Bone marrow (tissue), 2 donors: ENCODE data around the gene VAT1L.
"Not testable (repeated sequence)": the region's sequence is repeated elsewhere in the genome, so short reads cannot be mapped to it uniquely, and the experiment has no call there.

Experiments used
- DNase-seq, 2 donors: peaks; one replicate each; lab custom pipeline; 2025; lab: John Stamatoyannopoulos, UW

VAT1L gene

GRCh38 chr16:77913738-77914253 is 125.4 kb downstream of the VAT1L start:
- DNase-seq = no peak

DNA sequence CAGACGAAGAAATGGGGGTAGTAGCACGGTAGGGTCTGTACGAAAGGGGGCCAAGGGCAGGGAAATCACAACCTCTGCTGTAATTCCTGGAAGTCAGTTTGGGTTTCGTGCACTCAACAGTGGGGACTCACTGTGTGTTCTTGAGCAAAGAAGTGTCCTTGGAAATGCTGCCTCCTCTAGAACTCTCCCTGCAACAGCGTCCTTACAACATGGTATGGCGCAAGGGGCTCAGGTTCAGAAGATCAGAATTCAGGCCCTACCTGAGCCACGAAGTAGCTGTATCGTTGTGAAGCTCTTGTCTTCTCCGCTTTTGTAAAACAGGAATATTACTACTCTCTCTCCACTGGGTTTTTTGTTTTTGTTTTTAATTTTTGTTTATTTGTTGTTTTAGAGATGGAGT is 127.7 kb downstream of the VAT1L start:
- no peak for DNase-seq

DNA sequence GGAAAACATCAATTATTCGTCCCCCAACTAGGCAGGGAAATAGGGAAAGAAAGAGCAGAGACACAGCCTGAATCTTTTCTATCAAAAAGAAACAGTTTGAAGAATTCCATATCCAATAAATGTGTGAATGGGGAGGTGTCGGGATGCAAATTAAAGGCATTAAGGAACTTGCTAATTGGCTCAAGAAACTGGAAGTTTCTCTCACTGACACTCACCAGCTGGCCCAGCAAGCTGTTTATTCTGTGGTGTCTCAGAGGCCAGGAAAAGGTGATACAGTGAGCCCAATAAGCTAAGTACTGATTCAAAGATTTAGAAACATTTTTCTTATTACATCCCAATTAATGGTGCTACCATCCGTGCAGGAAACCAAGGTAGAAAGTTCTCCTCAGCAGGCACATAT is 129.6 kb downstream of the VAT1L start:
- DNase-seq = no peak

GRCh38 chr16:77918809-77919707 is 130.7 kb downstream of the VAT1L start:
- DNase-seq = no peak

- DNase-seq = no peak
These were observed 131.5 kb downstream of the VAT1L start for GRCh38 chr16:77919761-77920415.

DNA sequence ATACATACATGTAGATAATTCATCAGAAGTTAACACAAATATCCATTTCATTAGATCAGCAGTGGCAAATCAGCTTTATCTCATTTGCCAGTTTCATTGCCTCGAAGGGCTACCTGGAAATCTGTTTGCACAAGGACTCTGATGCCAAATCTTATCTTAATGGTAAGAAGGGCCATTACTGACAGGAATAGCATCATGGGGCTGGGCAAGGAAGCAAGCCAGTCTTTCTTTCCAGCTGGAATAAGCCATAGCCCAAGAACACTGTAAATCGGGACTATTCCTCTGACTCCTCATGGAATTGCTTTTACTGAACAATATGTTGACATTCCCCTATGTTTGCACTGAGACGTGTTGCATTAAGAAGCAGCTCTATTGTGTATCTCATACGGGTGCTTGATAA is 132.6 kb downstream of the VAT1L start:
- DNase-seq = no peak

DNA sequence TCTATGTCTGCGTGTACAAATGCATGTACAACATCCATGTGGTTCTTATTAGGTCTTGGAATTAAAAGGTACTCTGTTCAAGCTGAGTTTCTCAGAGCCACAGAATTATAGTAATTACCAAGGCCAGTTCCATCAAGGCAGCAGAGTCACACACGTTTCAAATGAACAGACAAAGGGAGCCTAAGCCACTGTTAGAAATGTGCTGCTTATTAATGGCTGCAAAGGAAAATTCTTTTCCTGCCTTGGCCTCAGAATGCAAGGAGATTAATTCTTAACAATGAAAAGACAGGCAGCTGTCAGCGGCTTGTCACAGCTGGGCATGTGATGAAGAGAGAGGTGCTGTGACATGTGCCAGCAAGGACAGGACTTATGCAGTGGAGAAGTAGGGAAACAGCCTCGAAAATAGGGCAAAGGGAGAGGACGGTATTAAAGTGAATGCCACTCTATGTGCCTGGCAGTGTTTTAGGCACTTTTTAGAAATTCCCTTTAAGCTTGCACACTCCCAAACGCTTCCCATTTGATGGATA is 133.9 kb downstream of the VAT1L start:
- DNase-seq = no peak

DNA sequence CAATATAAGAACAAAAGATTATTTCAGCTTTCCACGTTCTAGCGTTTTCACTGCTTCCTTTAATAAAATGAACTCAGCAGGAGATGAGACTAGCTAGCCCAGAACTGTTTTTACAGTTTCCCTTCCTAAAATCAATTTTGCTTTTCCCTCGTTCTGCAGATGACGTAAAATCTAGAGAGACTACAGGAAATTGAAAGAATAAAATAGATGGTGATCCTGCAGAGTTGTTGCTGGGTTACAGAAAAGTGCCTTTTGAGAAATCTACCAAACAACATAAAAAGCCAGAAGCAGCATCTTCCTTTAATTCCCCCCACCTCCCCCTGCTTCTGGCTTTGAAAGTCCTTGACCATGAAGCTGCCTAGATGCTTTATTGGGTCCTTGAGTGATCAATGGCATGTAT is 137.2 kb downstream of the VAT1L start:
- no peak for DNase-seq

- no peak for DNase-seq
These were observed 139.7 kb downstream of the VAT1L start for GRCh38 chr16:77928096-77928495.

DNA sequence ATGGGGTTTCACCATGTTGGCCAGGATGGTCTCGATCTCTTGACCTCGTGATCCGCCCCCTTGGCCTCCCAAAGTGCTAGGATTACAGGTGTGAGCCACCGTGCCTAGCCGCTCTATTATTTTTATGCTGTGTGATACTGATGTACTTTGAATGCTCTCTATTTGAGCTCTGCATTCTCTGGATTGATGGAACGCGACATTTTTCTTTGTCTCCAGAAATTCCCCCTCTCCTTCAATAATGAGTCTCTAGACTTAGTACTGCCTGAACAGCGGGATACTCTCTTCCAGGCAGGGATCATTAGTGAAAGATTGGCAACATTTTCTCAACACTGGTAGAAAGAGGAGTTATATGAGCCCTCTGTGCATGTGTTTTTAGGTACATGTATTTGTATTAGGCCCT is 140.6 kb downstream of the VAT1L start:
- no peak for DNase-seq

DNA sequence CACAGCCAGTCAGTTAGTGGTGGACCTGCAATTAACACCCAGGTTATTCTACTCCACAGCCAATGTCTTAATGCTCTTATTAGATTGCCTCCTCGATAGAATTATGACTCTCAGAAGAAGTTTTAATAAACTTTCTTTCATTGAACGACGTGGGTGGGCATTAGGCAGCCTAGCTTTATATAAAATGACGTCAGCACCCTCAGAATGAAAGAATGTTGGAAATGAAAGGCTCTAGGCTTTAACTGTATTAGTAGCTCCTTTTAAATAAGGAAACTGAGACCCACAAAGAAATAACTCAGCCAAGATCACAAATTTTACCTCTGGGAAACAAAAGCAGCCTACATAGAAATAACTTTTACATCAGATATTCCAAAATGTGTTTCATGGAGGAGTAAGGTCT is 142.7 kb downstream of the VAT1L start:
- no peak for DNase-seq

DNA sequence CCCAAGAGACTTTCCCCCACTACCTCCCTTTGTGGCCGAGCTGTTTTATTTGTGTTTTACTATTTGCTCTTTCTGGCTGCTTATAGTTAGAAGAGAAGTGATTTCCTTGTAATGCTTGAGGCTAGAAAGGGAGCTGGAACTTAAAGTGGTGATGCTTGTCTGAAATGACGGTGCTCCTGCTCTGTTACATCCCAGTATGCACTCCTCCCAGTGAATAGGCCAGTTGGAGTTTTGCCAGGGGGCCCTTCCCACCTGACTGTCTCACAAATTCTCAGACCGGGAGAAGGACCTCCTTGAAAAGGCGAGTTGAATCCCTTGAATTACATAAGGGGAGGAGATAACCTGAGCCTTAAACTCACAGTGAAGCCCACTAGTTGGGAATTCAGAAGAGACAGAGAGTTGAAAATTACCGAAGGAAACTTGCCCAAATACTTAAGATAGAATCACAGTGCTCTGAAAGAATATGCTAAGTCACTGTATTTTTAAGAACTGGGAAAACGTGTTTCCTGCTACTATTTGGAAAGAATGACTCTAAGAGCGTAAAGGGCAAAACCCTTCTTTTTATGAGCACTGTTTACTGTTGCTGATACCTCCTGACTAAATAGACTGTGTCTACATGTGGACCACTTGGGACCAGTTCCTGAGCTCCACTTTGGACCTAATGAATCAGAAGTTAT is 149.2 kb downstream of the VAT1L start:
- no peak for DNase-seq

DNA sequence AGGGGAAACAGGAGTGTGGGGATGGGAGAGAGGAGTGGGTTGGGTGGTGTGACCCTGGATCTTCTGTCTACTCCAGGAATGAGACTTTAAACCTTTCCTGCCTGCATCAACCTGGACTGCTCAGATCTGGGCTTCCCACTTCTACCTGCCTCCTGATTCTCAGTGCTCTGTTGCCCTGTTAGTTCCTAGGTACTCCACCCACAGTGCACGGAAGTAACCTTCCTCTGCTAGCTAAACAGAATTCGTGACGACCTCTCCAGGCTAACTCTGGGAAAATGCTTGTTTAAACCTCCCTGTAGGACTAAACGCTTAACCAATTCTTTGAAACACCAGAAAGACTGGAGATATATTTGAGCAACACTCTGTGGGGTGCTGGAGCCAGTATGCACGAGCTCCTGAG is 150.5 kb downstream of the VAT1L start:
- DNase-seq = no peak

GRCh38 chr16:77939968-77940367 is 151.6 kb downstream of the VAT1L start:
- DNase-seq = no peak

DNA sequence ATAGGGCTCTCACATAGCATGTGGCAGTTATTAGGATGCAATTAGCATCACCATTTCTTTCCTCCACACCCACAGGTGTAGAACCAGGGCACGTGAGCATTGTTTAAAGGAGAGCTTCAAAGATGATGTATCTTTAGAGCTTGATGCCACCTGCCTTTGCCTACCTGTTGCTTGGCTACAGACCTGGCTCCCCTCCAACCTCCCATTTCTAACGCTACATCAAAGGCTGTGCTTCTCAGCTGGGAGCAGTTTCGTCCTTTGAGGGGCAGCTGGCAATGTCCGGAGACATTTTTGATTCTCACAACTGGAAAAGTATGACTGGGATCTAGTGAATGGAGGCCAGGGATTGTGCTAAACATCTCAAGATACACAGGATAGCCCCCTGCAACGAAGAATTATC is 155.4 kb downstream of the VAT1L start:
- DNase-seq = no peak

DNA sequence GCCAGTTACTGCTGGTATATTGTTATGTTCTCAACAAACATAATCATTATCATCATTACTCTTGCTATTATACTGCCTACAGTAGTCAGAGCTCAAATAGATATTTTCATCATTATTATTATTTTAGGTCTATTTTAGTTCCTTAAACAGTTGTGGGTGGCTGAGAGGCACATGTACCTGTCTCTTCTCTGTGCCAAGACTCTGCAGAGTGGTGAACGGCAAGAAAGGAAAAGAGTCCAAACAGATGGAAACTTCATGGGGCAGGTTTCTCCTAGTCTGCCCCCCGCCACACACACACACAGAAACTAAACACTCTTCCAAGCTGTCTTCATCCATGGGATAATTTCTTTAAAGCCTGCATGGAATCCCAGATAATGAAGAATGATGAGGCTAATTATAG is 156.3 kb downstream of the VAT1L start:
- DNase-seq = no peak

DNA sequence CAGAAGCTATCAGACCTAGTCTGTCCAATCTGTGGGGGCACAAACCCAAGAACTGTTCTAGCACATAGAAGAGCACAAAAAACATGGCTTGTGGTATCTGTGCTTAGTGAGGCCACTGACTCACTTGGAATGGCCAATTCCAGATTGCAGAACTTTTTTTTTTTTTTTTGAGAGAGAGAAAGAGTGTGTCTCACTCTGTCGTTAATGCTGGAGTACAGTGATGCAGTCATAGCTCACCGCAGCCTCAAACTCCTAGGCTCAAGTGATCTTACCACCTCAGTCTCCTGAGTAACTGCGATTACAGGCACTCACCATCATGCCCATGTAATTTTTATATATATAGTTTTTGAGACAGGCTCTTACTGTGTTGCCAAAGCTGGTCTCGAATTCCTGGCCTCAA is 156.8 kb downstream of the VAT1L start:
- DNase-seq = no peak

DNA sequence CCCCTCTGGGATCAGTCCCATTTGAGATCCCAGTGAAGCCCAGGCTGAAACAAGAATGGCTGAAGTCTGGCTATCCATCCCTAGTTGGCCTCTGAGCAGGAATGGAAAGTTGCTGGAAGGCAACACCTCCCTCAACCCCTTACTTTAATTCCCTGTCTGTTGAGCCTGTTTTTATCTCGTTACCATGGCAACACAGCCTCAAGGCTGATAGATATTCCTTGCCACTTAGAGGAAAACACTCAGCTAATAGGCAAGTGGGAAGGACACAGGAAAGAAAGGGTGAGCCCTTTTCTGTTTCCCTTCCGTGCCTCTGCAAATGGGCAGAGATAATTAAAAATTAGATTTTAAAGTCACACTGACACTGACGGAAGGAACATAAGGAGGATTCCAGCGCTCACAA is 158.5 kb downstream of the VAT1L start:
- DNase-seq = no peak

- DNase-seq = not testable (repeated sequence)
These were observed 159.2 kb downstream of the VAT1L start for GRCh38 chr16:77947590-77947989.

- no peak for DNase-seq
These were observed 160.5 kb downstream of the VAT1L start for GRCh38 chr16:77948835-77949234.

- DNase-seq = no peak
These were observed 161.1 kb downstream of the VAT1L start for GRCh38 chr16:77949445-77949844.

DNA sequence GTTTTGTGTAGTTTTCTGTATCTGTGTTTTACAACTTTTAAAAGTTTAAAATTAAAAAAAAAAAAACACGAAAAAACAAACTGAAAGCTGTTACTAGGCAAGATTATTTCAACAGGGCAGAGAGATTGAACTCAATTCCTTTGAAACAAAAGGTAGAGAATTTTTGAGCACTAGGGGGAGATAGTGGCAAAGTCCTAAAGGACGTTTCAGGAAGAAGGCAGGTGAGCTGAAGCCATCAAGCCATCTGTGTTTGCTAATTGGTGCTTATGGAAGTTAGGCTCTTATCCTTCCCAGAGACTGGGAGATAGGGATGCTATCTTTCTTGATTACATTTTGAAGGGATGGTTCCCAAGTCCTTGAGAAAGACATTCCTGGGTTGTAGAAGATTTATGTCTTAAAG is 163.4 kb downstream of the VAT1L start:
- no peak for DNase-seq

GRCh38 chr16:77955127-77955526 is 166.8 kb downstream of the VAT1L start:
- DNase-seq = no peak
